Keratinocyte (primary cell): ENCODE data around the gene SPATS2. TPM values are rescaled to one million over a fixed set of nuclear protein-coding genes. Genes with fewer than 3 reads are reported as not detected.

Experiments used
- DNase-seq: peaks from one replicate; pipeline ENCODE4 v3.0.0-alpha.2; 2011; ENCODE audit warnings: low read depth, missing footprints, low spot score
- FAIRE-seq: peaks from 2 replicates; lab custom pipeline; 2011; peaks lifted over from hg19 to GRCh38; lab: Jason Lieb, UNC
- H2AFZ ChIP-seq: 2 replicates; pipeline ENCODE4 v1.6.0; 2012; ENCODE audit warnings: low read length, control low read depth, inconsistent platforms; ENCODE audit not compliant: control insufficient read depth
- H3K27ac ChIP-seq: 2 replicates; pipeline ENCODE4 v1.5.1; 2011; ENCODE audit warnings: low read length; ENCODE audit not compliant: control insufficient read depth, insufficient read depth
- H3K27me3 ChIP-seq: 3 replicates; pipeline ENCODE4 v1.6.0; 2011; ENCODE audit warnings: low read length; ENCODE audit not compliant: control insufficient read depth, insufficient read depth; ENCODE audit errors: extremely low read depth
- H3K36me3 ChIP-seq, 2 experiments: 2 replicates in 1 of 2; 3 replicates in 1 of 2; pipeline ENCODE4 v1.5.1; 2011; ENCODE audit warnings: low read length in 2 of 2, mild to moderate bottlenecking in 1 of 2; ENCODE audit not compliant: control insufficient read depth in 2 of 2, insufficient read depth in 2 of 2; ENCODE audit errors: extremely low read depth in 1 of 2
- H3K4me1 ChIP-seq: 3 replicates; pipeline ENCODE4 v1.5.1; 2011; ENCODE audit warnings: low read length; ENCODE audit not compliant: control insufficient read depth, insufficient read depth; ENCODE audit errors: extremely low read depth
- H3K4me2 ChIP-seq: 3 replicates; pipeline ENCODE4 v1.6.0; 2011; ENCODE audit warnings: low read depth, low read length; ENCODE audit not compliant: control insufficient read depth, insufficient read depth; ENCODE audit errors: extremely low read depth
- H3K4me3 ChIP-seq, 3 experiments: fragments of 200-600 bp in 1 of 3; sonication (generic) in 1 of 3; 2 replicates in 2 of 3; 3 replicates in 1 of 3; pipeline ENCODE4 v1.5.1; 2011 to 2016; ENCODE audit warnings: low read length in 3 of 3, mild to moderate bottlenecking in 3 of 3, control low read depth in 2 of 3, inconsistent platforms in 1 of 3, low read depth in 1 of 3, mixed read lengths in 1 of 3, mixed run types in 1 of 3, moderate library complexity in 1 of 3; ENCODE audit not compliant: control insufficient read depth in 2 of 3, insufficient read depth in 2 of 3; ENCODE audit errors: extremely low read depth in 1 of 3
- H3K79me2 ChIP-seq: 2 replicates; pipeline ENCODE4 v1.6.0; 2012; ENCODE audit warnings: low read length; ENCODE audit not compliant: control insufficient read depth, insufficient read depth
- H3K9ac ChIP-seq: 3 replicates; pipeline ENCODE4 v1.6.0; 2011; ENCODE audit warnings: low read length; ENCODE audit not compliant: control insufficient read depth, insufficient read depth; ENCODE audit errors: extremely low read depth
- H3K9me1 ChIP-seq: 3 replicates; pipeline ENCODE4 v1.6.0; 2011; ENCODE audit warnings: low read length; ENCODE audit not compliant: control insufficient read depth, insufficient read depth; ENCODE audit errors: extremely low read depth
- H3K9me3 ChIP-seq: 2 replicates; pipeline ENCODE4 v1.5.1; 2012; ENCODE audit warnings: low read depth, low read length; ENCODE audit not compliant: control insufficient read depth
- H4K20me1 ChIP-seq: 3 replicates; pipeline ENCODE4 v1.6.0; 2011; ENCODE audit warnings: low read length; ENCODE audit not compliant: control insufficient read depth, insufficient read depth; ENCODE audit errors: extremely low read depth
- CTCF ChIP-seq, 3 experiments: IDR thresholded peaks in 1 of 3; conservative IDR thresholded peaks in 1 of 3; optimal IDR thresholded peaks in 1 of 3; 2 replicates in 2 of 3; 3 replicates in 1 of 3; pipeline versions ENCODE3 to v1.5.1; 2011; ENCODE audit warnings: low read length in 3 of 3, mild to moderate bottlenecking in 3 of 3, moderate library complexity in 2 of 3, control low read depth in 1 of 3, inconsistent platforms in 1 of 3; ENCODE audit not compliant: insufficient read depth in 2 of 3; ENCODE audit errors: extremely low read depth in 1 of 3
- EZH2 ChIP-seq: IDR thresholded peaks from one replicate; pipeline ENCODE4 v1.6.1; 2012; ENCODE audit warnings: inconsistent platforms, mild to moderate bottlenecking, low read length, moderate library complexity
- dilution Hi-C: fragments of 300-500 bp; cut with MboI; formaldehyde crosslinking; loops from one replicate; pipeline ENCODE4 v1.7.0; 2020; ENCODE audit warnings: low sequenced_read_pairs; ENCODE audit not compliant: extremely low pct_ligation_motif_present
- polyA plus RNA-seq, 5 experiments: library from polyadenylated mRNA; depleted of rRNA in 3 of 5; stranded (reverse) in 3 of 5; stranded (forward) in 1 of 5; unstranded in 1 of 5; fragments of >200 nt; gene quantifications; 1 replicate in 1 of 5; 2 replicates in 3 of 5; 3 replicates in 1 of 5; pipeline versions ENCODE4 v1.2.1 to v1.2.3, GENCODE V29; 2011 to 2012; ENCODE audit warnings: missing spikeins in 2 of 5, low read depth in 1 of 5, low replicate concordance in 1 of 5

Gene SPATS2
- polyA plus RNA-seq, 1 donor (not counting 4 experiments of a cell fraction or from before 2014, with no cell fraction given) = 47.9 TPM

- TF ChIP-seq EZH2 = peak; percentile 98
- no peak for TF ChIP-seq CTCF (optimal IDR thresholded peaks at IDR 0.05 in 1 of 3, IDR thresholded peaks at IDR 0.05 in 1 of 3, conservative IDR thresholded peaks at IDR 0.05 in 1 of 3; ENCODE audit: extremely low read depth in 1 of 3, insufficient read depth in 2 of 3, low read length in 3 of 3)
- H3K9me1 ChIP-seq = no peaks in the 10 kb centered on the region
- H3K79me2 ChIP-seq = no peaks in the 10 kb centered on the region
- H3K4me1 ChIP-seq = peaks cover 45% of the 10 kb centered on the region
- no peaks in the 10 kb centered on the region for H3K9me3 ChIP-seq
- no peak for DNase-seq
- no peak overlapping the region for H3K27ac ChIP-seq
- dilution Hi-C loops = no loop called here
- peak overlapping the region; percentile 33 for H2AFZ ChIP-seq
- peaks cover 3% of the 10 kb centered on the region for H4K20me1 ChIP-seq
- H3K9ac ChIP-seq = no peak overlapping the region
- H3K4me3 ChIP-seq = peak overlapping the region in 2 of 3 experiments; percentile 32 to 56
- no peaks in the 10 kb centered on the region for H3K36me3 ChIP-seq
- peak overlapping the region; percentile 74 for H3K4me2 ChIP-seq
- peaks cover 32% of the 10 kb centered on the region for H3K27me3 ChIP-seq
- no peak for FAIRE-seq
Measured at GRCh38 chr12:49537752-49538509, 170.7 kb downstream of the SPATS2 start.

- FAIRE-seq (no peak), DNase-seq (no peak)
- Histone ChIP-seq H3K79me2 (no peaks in the 10 kb centered on the region), H3K9ac (peak within 1 kb of the TSS; percentile 28), H3K36me3 (no peaks in the 10 kb centered on the region), H3K27ac (no peak within 1 kb of the TSS), H4K20me1 (peaks cover 3% of the 10 kb centered on the region), H3K4me3 (peak within 1 kb of the TSS; percentile 25 to 56 (median 32)), H3K9me3 (no peaks in the 10 kb centered on the region), H3K4me2 (peak within 1 kb of the TSS; percentile 74), H2AFZ (peak within 1 kb of the TSS; percentile 33), H3K4me1 (peaks cover 45% of the 10 kb centered on the region), H3K27me3 (peaks cover 32% of the 10 kb centered on the region), H3K9me1 (no peaks in the 10 kb centered on the region)
- dilution Hi-C loops = no loop called here
- TF ChIP-seq EZH2 = no peak
- TF ChIP-seq CTCF (optimal IDR thresholded peaks at IDR 0.05 in 1 of 3, IDR thresholded peaks at IDR 0.05 in 1 of 3, conservative IDR thresholded peaks at IDR 0.05 in 1 of 3; ENCODE audit: extremely low read depth in 1 of 3, insufficient read depth in 2 of 3, low read length in 3 of 3) = no peak
Measured at GRCh38 chr12:49538510-49539403, 171.5 kb downstream of the SPATS2 start, which contains the start of gene KCNH3. Gene KCNH3, plus strand, starts transcription at chr12:49539030. Its CDS starts 387 bp downstream, at chr12:49539417.
